ENCODE data around the gene DRG2.

GRCh38 chr17:18140648-18141047 is 52.9 kb downstream of the DRG2 start:
- TF ChIP-seq CTCF (IDR thresholded peaks at IDR 0.05) (no peak), ZFX (IDR thresholded peaks at IDR 0.05; ENCODE audit: borderline replicate concordance) (no peak)

Data from 22Rv1 (cell line).